T-helper 2 cell treated with Interferon-gamma antibody and Interleukin-4, amounts not matched to agents 100 ng/mL and 5 ng/mL, for 36 hours (primary cell): Measurements from ENCODE around the gene FOXM1. TPM values are rescaled to one million over a fixed set of nuclear protein-coding genes. Genes with fewer than 3 reads are reported as not detected.
"Not testable (repeated sequence)": the region's sequence is repeated elsewhere in the genome, so short reads cannot be mapped to it uniquely, and the experiment has no call there.

Experiments used
- intact Hi-C: fragments of 100-400 bp; cut with micrococcal nuclease; formaldehyde crosslinking; loops from one replicate; pipeline ENCODE4 v1.15.1; 2023
- total RNA-seq: library from RNA; stranded (reverse); gene quantifications from 2 replicates; pipeline ENCODE4 v1.2.3, GENCODE V29; 2022

Gene FOXM1
- total RNA-seq, 1 donor from 2014 or later = 110 TPM

- intact Hi-C loops = no loop called here
Measured at GRCh38 chr12:2886768-2887450, 9.9 kb upstream of the FOXM1 start.

- intact Hi-C loops = loop anchor here (1.0 kb wide), 1 partner anchor 156 kb away; no protein-coding TSS in a partner anchor
Measured at GRCh38 chr12:2884810-2885209, 7.8 kb upstream of the FOXM1 start.

GRCh38 chr12:2879853-2880252 lies 2.9 kb upstream of the FOXM1 start:
- intact Hi-C loops = no loop called here

GRCh38 chr12:2877953-2878732 lies 1.2 kb upstream of the FOXM1 start:
- intact Hi-C loops = loop anchor here (1.0 to 2.0 kb wide), 2 partner anchors 12 to 65 kb away; partner anchors contain the start of genes ITFG2 and TULP3

GRCh38 chr12:2876431-2877046 lies 435 bp downstream of the FOXM1 start:
- intact Hi-C loops = loop anchor here (1.0 to 2.0 kb wide), 2 partner anchors 14 to 64 kb away; partner anchors contain the start of genes ITFG2 and TULP3

GRCh38 chr12:2868986-2869632 lies 7.9 kb downstream of the FOXM1 start:
- intact Hi-C loops = not testable (repeated sequence)

- intact Hi-C loops = no loop called here
Measured at GRCh38 chr12:2864198-2864597, 12.8 kb downstream of the FOXM1 start.

GRCh38 chr12:2863402-2863801 lies 13.6 kb downstream of the FOXM1 start:
- intact Hi-C loops = not testable (repeated sequence)

- intact Hi-C loops = no loop called here
Measured at GRCh38 chr12:2862876-2863275, 14.1 kb downstream of the FOXM1 start.

- intact Hi-C loops = no loop called here
Measured at GRCh38 chr12:2860170-2860569, 16.8 kb downstream of the FOXM1 start.

GRCh38 chr12:2858944-2859421 lies 18.0 kb downstream of the FOXM1 start:
- intact Hi-C loops = loop anchor here (10.0 kb wide), 1 partner anchor 86 kb away; no protein-coding TSS in a partner anchor

- intact Hi-C loops = loop anchor here (10.0 kb wide), 1 partner anchor 86 kb away; no protein-coding TSS in a partner anchor
Measured at GRCh38 chr12:2858334-2858733, 18.6 kb downstream of the FOXM1 start.

GRCh38 chr12:2857576-2857975 lies 19.4 kb downstream of the FOXM1 start:
- intact Hi-C loops = loop anchor here (10.0 kb wide), 1 partner anchor 87 kb away; no protein-coding TSS in a partner anchor

GRCh38 chr12:2857021-2857431 lies 19.9 kb downstream of the FOXM1 start, which contains the start of gene TEX52:
Gene TEX52 (minus strand): TSS chr12:2857039. CDS start chr12:2857026, 13 bp downstream.
- intact Hi-C loops = loop anchor here (10.0 kb wide), 1 partner anchor 88 kb away; no protein-coding TSS in a partner anchor

- intact Hi-C loops = loop anchor here (10.0 kb wide), 1 partner anchor 89 kb away; no protein-coding TSS in a partner anchor
Measured at GRCh38 chr12:2856051-2856450, 20.9 kb downstream of the FOXM1 start.

- intact Hi-C loops = loop anchor here (10.0 kb wide), 1 partner anchor 89 kb away; no protein-coding TSS in a partner anchor
Measured at GRCh38 chr12:2855546-2855945, 21.4 kb downstream of the FOXM1 start.

- intact Hi-C loops = loop anchor here (10.0 kb wide), 1 partner anchor 90 kb away; no protein-coding TSS in a partner anchor
Measured at GRCh38 chr12:2854669-2855453, 22.1 kb downstream of the FOXM1 start.

GRCh38 chr12:2853626-2854025 lies 23.3 kb downstream of the FOXM1 start:
- intact Hi-C loops = loop anchor here (10.0 kb wide), 1 partner anchor 91 kb away; no protein-coding TSS in a partner anchor

GRCh38 chr12:2851931-2852330 lies 25.0 kb downstream of the FOXM1 start:
- intact Hi-C loops = loop anchor here (10.0 kb wide), 1 partner anchor 93 kb away; no protein-coding TSS in a partner anchor

GRCh38 chr12:2845280-2845679 lies 31.7 kb downstream of the FOXM1 start:
- intact Hi-C loops = no loop called here
